Glomerular visceral epithelial cell (primary cell): Measurements from ENCODE around the gene SPG21.
A peak's percentile ranks its signal among the peaks of the same experiment; 100 is the strongest.
"Not testable (repeated sequence)": the region's sequence is repeated elsewhere in the genome, so short reads cannot be mapped to it uniquely, and the experiment has no call there.

Experiments used
- DNase-seq: peaks from one replicate; pipeline ENCODE4 v3.0.0-alpha.2; 2016; ENCODE audit errors: extremely low spot score

SPG21 gene

DNA sequence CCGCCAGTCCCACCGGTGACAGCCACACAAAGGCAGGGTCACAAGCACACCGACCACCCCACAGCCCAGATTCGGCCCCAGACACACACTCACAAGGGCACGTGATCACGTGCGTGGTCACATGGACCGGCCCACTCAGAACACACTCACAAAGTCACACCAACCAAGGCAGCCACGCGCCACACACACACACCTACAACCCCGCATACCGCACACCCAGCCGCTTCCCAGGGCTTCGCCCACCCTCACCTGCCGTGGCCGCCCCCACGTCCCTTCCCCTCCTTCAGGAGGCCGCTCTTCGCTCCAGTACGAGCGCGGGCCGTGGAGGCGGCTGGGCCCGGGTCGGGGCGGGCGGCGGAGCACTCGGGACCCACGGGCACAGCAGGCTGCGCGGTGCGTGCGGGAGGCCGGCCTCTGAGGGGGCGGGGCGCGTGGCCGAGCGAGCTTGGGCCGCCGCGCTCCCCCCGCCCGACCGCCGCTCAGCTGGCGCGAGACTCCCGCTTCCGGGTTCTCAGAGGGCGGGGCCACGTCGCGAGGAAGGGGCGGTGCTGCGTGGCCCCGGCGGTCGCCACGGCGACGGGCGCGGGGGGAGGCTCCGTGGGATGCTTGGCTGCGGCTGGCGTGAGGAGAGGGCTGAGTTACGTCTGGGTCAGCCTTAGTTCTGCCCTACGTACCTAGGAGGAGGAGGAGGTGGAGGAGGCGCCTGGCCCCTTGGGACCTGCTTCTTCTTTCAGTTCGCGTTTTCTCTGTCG is at the start of gene SPG21:
Gene SPG21, minus strand, starts transcription at position 499 of the 752 bp plus-strand sequence. CDS start 6,345 bp downstream, outside the sequence.
- DNase-seq, result peak; percentile 97

GRCh38 chr15:65038836-65039235 is 49.1 kb upstream of the SPG21 start:
- no peak for DNase-seq

DNA sequence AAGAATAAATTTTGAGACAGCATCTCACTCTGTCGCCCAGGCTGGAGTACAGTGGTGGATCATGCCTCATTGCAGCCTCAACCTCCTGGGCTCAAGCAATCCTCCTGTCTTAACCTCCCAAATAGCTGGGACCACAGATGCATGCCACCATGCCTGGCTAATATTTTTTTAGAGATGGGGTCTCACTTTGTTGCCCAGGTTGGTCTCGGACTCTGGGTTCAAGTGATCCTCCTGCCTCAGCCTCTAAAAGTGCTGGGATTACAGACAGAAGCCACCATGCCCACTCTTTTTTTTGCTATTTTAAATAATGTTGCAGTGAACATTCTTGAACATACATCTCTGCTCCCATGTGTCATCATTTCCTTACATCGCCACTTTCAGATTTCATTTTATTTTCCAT is 48.7 kb upstream of the SPG21 start:
- DNase-seq, result no peak

DNA sequence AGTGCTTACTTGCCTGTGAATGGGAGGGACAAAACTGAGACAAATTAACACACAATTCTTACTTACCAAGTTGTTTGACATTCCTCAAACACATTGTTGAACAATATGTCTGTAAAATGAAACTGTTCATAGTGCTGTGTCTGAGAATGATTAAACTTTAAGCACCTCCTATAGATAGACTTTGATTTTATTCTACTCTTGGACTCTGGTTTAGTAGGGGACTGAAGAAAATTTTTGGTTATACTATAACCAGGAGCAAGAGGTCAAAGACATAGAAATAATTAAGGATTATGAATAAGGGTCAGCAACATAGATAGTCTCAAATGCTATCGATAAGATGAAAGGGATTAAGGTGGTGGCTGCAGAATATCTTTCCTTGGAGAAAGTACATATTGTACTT is 47.6 kb upstream of the SPG21 start:
- no peak for DNase-seq

DNA sequence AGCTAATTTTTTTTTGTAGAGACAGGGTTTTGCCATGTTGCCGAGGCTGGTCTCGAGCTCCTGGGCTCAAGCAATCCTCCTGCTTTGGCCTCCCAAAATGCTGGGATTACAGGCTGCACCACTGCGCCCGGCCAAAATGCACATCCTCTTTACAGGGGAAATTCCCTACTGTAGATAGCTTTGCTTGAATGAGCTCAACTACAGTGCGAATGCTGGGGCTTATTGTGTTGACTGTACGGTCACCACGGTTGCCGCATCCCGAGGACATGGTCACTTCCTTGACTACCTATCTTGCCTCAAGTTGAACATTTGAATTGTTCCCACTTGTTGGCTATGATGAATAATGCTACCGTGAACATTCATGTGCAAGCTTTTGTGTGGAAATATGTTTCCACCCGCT is 45.0 kb upstream of the SPG21 start:
- no peak for DNase-seq

DNA sequence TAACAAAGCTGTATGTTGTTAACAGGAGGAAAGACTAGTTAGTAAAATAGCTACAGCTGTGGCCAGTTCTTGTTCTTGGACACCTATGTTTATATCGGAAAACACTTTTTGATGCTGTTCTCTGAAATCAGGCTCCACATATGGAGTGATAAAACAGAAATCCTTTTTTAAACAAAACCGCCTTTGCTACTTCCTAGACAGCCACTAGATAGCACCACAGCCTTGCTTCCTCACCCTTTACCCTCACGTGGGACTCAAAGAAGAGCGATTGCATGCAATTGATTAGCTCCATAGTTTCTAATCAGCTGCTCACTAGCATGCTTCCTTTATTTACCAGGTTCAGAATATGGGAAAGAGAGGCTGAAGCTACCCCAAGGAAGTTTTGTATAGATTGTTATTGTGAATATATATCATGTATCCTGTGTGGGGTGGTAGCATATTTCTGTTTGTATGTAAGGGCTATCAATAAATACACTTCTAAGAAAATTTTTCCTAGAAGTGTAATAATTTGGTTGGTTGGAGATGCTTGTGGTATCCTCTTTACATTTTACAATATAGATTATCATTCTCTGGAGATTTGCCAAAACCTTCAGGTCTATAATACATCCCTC is 44.0 kb upstream of the SPG21 start:
- peak; percentile 38 for DNase-seq

GRCh38 chr15:65032801-65033537 is 43.3 kb upstream of the SPG21 start:
- peak; percentile 89 for DNase-seq

DNA sequence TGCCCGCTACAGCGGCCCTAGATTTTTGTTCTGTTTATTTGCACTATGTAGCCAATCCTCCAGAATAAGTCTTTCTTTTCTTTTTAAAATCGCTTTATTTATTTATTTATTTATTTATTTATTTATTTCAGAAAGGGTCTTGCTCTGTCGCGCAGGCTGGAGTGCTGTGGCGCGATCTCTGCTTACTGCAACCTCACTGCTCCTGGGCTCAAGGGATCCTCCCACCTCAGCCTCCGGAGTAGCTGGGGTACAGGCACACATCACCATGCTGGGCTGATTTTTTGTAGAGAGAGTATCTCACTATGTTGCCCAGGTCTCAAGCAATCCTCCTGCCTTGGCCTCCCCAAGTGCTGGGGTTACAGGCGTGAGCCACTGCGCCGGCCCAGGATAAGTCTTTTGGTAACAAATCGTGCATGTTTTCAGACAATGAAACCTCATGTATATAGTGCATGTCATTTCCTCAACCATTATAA is 40.1 kb upstream of the SPG21 start:
- no peak for DNase-seq

DNA sequence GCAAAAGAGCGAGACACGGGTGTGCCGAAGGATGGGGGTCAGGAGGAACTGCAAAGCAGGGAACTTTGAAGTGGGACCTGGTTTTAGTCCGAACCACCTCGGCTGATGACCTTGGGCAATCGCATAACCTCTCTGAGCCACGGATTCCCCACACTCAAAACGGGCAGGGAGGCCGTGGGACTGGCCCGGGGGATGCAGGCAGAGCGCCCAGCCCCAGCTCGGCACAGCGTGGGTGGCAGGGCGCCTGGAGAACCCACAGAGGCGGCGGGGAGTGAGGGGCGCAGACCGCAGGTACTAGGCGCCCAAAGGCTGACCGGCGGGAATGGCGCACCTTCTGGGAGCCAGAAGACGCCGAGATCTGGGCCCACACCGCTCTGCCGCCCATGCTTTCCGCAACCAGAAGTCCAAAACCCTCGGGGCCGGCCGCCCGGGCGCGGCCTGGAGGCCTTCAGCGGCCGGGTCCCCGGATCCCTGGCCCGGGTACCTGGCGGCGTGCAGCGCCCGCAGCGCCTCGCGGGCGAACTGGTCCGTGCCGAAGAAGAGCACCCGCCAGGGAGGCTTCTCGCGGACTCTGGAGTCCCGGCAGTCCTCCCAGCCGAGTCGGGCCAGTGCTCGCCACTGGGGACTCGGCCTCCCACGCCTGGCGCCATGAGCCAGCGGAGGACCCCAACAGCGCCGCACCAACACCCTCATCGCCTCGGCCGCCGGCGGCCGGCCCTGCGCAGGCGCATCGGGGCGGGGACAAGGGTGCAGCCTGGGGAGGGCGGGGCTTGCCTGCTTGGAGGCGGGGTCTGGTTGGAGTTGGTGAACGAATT is 39.4 kb upstream of the SPG21 start, which contains the start of gene MTFMT:
Gene MTFMT, minus strand, starts transcription at position 719 of the 815 bp plus-strand sequence. Its CDS starts 26 bp downstream, at position 693.
- peak; percentile 86 for DNase-seq

GRCh38 chr15:65028338-65028737 is 38.6 kb upstream of the SPG21 start:
- no peak for DNase-seq

DNA sequence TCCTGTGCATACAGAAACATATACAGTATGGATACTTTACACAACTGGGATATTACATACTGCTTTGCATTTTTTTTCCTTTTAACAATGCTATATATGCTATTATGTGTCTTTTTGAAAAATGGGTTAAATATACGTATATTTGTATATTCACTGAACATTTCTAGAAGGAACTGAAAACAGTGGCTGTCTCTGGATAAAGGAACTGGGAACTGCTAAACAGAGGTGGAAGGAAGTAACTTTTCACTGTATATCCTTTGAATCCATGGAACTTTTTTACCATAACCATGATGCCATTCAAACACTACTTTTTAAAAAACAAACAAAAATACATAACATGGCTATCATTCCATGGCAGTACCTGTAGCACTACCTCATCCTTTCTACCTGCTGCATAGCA is 37.9 kb upstream of the SPG21 start:
- no peak for DNase-seq

- DNase-seq, result peak; percentile 51
These were observed 37.0 kb upstream of the SPG21 start for GRCh38 chr15:65026756-65027155.

DNA sequence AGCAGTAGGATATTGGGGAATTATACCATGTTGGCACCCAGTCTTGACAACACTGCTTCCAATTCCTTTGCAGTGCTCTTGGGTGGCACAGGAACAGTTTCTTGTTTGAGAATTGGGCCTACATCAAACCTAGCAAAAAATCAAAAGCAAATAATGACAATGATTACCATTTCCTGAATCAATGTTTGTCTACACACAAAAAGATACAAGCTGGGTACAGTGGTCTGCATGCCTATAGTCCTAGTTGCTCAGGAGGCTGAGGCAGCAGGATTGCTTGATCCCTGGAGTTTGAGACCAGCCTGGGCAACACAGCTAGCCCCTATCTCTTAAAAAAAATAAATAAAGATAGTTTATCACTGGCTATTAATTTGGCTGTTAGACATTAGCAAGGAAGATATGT is 31.8 kb upstream of the SPG21 start:
- DNase-seq, result no peak

DNA sequence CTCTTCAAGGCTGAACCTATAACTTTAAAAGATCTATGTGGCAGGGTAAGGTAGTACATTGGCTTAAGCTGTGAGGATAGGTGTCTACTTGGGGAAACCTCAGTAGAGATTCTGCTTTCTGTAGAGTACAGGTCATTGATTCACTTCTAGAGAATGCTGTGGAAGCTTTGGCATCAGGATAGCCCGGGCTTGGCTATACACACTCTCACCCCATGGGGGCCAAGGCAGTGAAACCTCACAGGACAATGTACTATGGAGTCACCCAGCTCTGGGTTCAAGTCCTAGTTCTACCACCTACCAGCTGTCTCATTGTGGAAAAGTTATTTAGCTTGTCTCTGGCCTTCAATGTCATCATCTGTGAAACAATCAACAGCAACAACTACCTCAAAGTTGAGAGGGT is 30.7 kb upstream of the SPG21 start:
- DNase-seq, result no peak

- not testable (repeated sequence) for DNase-seq
These were observed 21.5 kb upstream of the SPG21 start for GRCh38 chr15:65011198-65011597.

- no peak for DNase-seq
These were observed 19.3 kb upstream of the SPG21 start for GRCh38 chr15:65008983-65009382.

DNA sequence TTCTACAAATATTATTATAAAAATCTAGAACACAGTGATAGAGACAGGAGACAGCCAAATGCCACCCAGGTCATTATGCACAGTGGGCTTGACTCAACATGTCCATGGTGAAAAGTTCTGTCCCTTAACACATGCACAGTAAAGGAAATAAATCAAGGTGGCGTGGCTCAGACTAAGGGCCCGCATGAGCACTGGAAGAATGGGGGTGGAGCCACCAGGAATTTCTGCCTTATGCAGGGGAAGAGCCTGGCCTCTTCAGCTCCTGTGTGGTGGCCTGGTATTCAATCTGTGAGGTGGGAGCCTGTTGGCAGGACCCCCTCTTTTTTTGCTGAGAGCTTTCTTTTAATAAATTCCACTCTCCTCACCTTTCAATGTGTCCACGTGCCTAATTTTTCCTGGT is 17.2 kb upstream of the SPG21 start:
- DNase-seq, result no peak

DNA sequence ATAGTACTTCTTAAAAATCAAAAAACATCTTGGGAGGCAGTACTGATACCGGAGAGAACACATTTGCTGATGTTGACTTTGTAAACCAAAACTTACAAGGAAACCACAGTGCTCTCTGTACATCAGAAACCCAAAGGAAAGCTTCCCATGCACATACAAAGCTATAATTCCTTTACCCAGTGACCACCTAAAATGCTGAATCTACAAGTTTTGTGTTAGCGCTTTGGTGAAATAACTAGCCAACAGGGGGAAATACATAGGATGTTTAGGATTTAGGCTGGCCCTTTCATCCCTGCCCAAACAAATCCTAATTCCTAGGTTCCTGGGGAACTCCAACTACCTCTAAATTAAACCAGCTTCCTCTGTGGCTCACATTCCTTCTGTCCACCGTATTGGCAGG is 15.3 kb upstream of the SPG21 start:
- DNase-seq, result no peak

DNA sequence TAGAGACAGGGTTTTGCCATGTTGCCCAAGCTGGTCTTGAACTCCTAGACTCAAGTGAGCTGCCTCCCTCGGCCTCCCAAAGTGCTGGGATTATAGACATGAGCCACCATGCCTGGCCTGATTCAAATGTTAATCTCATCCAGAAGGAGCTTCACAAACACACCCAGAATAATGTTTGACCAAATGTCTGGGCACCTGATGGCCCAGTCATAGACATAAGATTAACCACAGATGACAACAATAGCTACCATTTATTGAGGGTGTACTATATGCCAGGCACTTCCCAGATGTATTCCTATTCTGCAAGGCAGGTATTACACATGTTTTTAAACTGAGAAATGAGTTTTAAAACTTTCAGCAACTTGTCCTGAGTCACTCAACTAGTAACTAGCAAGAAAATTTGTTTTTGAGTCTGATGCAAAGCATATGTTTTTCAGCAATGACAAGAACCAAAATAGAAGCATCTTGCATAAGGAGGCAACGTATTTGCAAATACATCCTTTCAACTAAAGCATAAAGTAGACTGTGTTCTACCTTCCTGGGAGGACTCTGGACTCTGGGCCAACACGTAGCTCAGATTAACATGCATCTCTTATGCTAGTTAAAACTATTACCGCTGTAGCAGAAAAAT is 8.1 kb upstream of the SPG21 start:
- no peak for DNase-seq

DNA sequence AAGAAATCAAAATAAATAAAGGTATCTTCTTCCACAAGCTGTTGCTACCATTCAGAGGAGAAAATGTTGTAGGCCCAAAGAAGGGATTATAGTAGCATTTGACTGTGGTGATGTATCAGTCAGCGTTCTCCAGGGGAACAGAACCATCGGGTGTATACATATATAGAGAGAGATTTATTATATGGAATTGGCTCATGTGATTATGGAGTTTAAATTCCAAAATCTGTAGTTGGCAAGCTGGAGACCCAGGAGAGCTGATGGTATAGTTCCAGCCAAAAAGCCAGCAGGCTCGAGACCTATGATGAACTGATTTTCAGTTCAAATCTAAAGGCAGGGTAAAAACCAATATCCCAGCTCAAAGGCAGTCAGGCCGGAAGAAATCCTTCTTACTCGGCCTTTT is 7.4 kb upstream of the SPG21 start:
- DNase-seq, result no peak

DNA sequence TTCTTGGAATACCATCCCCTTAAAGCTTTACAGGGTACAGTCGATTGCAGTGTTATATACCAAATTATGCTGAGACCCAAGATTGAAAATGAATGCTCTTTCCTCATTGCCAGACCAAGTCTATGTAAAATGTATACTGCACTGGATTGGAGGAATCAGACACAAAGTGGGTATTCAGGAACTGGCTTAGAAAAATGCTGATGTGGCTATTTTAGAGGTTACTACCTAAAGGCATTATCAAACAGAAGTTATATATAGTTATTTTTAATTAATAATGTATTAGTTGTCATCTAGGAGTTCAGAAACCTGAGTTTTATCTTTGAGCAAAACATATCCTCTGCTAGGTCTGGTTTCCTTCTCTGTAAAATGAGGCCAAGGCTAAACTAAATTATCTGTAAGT is 3.6 kb upstream of the SPG21 start:
- no peak for DNase-seq
